HG02840 (cell line): ENCODE measurements around the gene ZNF513.
"Not testable (repeated sequence)": the region's sequence is repeated elsewhere in the genome, so short reads cannot be mapped to it uniquely, and the experiment has no call there.

Source experiments
- ATAC-seq: cut with Tn5 transposase; IDR thresholded peaks from one replicate; pipeline ENCODE4 v1.9.1; 2021; ENCODE audit warnings: mild to moderate bottlenecking, moderate library complexity, moderate number of reproducible peaks; ENCODE audit not compliant: unreplicated experiment, low FRiP score

ZNF513 gene, protein sequence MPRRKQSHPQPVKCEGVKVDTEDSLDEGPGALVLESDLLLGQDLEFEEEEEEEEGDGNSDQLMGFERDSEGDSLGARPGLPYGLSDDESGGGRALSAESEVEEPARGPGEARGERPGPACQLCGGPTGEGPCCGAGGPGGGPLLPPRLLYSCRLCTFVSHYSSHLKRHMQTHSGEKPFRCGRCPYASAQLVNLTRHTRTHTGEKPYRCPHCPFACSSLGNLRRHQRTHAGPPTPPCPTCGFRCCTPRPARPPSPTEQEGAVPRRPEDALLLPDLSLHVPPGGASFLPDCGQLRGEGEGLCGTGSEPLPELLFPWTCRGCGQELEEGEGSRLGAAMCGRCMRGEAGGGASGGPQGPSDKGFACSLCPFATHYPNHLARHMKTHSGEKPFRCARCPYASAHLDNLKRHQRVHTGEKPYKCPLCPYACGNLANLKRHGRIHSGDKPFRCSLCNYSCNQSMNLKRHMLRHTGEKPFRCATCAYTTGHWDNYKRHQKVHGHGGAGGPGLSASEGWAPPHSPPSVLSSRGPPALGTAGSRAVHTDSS

DNA sequence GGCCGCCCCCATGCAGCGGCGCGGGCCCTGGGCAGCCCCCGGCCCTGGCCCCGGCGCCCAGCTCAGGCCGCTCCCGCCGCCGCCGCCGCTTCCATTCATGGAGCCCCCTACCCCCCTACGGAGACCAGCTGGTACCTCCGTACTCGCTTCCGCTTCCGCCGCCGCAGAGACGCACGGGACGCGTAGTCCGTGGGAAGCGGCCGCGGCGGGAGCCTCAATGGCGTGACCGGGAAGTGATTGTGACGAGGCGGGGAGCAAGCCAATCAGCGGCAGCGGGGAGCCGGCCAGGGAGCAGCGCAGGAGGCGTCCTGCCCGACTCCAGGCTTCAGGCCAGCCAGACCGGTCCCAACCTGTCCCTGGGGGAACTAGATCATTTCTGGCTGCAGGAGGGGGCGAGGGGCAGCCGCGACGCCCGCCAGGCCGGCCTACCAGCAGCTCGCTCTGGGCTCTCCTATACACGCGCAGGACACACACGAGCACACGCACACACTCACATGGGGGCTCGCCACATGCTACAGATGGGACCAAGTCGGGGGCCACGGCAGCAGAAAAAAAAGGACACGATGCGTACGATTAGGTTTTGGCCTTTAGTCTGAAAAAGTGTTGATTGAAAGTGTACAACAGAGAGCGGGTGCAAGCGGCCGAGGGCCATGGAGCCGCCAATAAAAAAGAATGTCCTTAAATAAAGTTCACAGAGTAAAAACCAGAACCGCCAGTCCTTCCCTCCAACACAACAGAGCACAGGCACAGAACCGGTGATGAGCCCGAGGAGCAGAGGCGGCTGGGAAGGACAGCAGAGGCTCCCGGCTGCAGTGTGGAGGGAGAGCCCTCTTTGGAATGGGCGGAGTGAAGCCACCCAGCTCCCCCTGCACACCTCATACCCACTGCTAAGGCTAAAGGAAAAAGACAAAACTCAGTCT is at the start of gene ZNF513:
TSS of gene ZNF513 (minus strand) at position 109 of the 920 bp plus-strand sequence. CDS start 208 bp downstream, outside the sequence.
- ATAC-seq, result peak; percentile 78

- ATAC-seq, result peak; percentile 74
These were observed 48.5 kb upstream of the ZNF513 start for GRCh38 chr2:27428978-27429541.

DNA sequence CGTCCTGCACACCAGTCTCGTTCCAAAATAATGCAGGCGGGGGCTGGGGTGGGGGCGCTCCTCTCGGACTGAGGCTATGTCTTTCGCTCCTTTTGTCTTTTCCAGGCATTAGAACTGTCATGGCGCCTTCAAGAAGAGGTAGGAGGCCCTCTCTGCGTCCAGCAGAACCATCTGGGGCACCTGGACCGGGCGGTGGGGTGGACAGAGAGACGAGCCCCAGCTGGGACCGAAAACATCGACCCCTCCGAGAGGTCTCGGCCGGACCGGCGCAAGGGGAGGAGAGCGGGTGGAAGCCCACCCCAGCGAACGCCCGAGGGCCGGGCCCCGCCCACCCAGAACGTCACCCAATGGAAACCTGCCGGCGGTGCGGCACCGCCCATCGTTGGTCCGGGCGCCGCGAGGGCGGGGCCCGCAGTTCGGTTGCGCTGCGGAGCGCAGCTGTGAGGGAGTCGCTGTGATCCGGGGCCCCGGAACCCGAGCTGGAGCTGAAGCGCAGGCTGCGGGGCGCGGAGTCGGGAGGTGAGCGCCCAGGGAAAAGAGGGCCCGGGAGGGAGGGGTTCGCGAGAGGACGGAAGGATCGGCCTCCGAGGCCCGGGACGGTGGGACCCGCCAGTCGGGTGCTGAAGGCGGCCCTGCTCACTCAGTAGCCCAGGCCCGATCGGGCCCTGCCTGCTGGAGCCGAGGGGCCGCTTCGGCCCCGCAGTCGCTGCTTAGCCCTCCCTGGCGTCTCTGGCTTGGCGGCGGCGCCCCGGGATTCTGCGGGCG is 47.9 kb upstream of the ZNF513 start, which contains the start of gene NRBP1:
TSS of gene NRBP1 (plus strand) at position 419 of the 765 bp plus-strand sequence. CDS start 4,643 bp downstream, outside the sequence.
- peak; percentile 83 for ATAC-seq

GRCh38 chr2:27427863-27428212 is 47.3 kb upstream of the ZNF513 start:
- no peak for ATAC-seq

DNA sequence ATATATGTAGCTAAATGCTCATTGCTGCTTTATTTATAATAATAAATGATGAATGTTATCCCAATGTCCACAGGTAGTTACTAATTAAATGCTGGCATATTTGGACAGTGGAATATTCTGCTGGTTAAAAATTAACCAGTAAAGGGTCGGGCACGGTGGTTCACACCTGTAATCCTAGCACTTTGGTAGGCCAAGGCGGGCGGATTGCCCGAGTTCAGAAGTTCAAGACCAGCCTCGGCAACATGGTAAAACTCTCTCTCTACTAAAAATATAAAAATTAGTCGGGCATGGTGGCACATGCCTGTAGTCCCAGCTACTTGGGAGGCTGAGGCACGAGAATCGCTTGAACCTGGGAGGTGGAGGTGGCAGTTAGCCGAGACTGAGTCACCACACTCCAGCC is 44.5 kb upstream of the ZNF513 start:
- ATAC-seq, result not testable (repeated sequence)

DNA sequence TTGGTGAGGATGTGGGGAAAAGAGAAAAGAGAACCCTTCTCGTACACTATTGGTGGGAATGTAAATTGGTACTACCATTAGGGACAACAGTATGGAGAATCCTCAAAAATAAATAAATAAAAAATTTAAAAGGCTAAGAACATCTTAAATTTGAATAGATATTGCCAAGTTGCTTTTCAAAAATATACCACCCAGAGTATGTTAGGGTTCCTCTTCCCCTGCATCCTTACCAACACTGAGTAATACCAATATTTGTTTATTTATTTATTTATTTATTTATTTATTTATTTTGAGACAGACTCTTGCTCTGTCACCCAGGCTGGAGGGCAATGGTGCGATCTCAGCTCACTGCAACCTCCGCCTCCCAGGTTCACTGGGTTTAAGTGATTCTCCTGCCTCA is 42.4 kb upstream of the ZNF513 start:
- ATAC-seq, result no peak

DNA sequence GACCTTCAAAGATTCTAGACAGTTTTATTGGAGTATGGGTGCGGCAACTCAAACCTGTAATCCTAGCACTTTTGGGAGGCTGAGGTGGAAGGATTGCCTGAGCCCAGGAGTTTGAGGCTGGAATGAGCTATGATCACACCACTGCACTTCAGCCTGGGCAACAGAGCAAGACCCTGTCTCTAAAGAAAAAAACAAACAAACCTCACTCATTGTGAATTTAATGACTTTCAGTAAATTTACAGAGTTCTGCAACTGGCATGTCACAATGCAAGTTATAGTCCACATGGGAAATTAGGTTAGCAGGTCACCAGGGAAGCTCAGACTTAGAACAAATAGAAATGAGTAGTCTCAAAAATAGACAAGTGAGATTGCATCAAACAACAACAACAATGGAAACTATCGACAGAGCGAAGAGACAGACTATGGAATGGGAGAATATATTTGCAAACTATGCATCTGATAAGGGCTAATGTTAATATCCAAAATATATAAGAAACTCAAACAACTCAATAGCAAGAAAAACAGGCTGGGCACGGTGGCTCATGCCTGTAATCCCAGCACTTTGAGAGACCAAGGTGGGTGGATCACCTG is 41.2 kb upstream of the ZNF513 start:
- ATAC-seq, result no peak

GRCh38 chr2:27420996-27421395 is 40.5 kb upstream of the ZNF513 start:
- no peak for ATAC-seq

GRCh38 chr2:27416151-27416550 is 35.6 kb upstream of the ZNF513 start:
- ATAC-seq, result no peak

- ATAC-seq, result no peak
These were observed 32.1 kb upstream of the ZNF513 start for GRCh38 chr2:27412419-27413152.

DNA sequence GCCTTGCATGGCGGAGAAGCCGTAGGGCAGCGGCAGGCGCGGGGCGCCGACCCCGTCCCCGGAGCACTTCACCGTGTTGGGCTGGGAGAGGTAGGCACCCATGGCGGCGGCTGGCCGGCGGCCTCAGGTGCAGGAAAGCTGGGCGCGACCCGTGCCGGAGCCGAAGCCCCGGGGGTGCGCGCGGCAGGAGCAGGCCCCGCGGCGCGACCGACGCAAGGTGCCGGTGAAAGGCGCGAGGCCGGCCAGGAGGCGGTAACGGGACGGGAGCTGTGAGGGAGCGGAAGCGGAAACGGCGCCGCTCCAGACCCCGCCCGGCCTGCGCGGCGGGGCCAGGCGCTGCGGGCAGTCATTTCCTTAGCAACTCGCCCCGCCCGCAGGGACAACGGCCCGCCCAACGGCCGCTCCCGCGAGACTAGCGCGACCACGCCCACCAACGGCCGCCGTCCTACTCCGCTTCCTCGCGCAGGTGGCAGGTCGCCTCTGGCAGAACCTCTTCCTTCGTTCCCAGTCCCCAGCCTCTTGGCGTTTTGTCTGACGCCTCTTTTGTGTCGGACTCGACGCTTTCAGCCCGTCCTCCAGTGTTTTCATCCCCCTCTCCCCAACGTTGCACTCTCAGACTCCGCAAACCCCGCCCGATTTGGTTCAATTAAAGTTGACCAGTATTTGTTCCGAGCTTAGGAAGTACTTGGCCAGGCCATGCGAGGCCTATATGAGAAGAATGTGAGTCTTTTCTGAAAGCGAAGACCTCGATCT is 29.0 kb upstream of the ZNF513 start, which contains the start of gene PPM1G:
TSS of gene PPM1G (minus strand) at position 271 of the 753 bp plus-strand sequence. CDS start at position 102, 169 bp downstream.
- peak; percentile 94 for ATAC-seq

DNA sequence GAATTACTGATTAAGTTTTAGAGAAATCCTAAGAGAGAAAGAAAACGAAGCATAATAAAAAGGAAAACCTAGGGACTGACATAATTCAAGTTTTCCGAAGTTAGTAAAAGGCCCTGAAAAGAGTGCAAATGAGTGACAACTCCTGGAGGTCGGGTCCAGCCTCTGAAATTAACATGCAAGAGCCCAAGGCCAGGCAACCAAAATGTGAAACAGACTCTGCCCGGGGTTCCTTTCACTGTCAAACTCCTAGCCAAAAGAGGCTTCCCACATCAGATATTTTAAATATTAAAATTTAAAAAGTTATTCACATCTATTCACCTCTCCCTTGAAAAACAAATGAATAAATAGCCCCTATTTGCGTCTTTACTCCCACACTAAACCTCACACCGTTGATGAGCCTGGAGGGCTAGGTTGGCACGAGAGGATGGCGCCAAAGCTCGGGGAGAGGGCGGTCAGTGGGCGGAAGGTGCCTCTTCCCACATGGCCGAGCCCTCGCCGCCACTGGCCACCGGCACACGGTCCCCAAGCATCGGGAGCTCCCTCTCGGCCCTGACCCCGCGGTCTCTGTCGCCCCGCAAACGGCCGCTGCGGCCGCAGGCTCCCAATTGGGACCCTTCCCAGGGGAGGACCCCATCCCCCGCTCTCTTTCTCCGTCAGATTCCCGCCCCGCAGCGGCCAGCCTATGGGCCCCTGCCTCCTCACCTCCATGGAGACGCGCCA is 28.2 kb upstream of the ZNF513 start:
- ATAC-seq, result peak; percentile 32

DNA sequence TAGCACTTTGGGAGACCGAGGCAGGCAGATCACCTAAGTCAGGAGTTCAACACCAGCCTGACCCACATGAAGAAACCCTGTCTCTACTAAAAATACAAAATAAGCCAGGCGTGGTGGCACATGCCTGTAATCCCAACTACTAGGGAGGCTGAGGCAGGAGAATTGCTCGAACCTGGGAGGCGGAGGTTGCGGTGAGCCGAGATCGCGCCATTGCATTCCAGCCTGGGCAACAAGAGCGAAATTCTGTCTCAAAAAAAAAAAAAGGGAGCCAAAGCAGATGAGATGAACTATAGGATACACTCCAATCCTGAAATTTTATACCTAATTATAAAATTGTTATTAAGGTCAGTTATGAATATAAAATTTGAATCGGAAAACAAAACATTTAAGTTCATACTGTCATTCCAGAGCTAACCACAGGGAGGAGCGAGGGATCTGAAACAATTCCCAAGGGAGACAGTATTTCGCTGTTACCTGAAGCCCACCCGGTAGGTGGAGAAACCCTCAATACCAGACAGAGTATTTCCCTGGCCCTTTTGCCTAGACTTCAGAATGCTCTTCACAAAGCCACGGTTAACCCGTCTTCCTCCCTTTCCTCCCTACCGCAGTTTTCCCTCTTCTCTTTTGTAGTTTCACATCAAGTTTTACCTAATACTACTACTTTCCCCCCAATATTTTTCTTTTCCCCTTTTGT is 27.4 kb upstream of the ZNF513 start:
- ATAC-seq, result no peak

DNA sequence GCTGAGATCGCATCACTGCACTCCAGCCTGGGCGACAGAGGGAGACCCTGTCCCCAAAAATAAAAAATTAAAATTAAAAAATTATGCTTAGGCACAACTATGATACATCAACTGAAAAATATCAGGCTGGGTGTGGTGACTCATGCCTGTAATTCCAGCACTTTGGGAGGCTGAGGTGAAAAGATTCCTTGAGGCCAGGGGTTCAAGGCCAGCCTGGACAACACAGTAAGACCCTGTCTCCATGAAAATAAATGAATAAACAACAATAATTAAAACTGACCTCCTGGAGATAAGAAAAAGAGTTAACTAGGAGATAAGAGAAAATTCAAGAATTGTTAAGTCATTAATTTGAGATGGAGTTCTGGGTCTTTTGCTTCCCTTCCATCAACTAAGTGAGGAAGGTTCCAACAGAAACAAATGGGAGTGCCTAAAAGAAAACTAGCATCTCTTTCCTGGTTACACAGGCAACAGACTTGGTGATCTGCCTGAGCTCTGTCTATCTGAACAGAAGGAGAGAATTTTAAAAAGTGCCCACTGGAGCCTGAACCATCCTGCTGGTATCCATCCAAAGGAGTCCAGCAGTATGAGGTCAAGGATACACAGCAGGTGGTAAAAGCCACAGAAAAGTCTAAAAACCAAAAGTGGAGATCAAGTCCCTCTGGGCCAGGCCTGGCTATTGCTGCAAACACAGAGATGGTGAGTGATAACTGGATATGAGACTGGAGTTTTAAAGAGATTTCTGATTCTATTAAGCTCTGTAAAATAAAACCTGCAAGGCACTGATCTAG is 20.0 kb upstream of the ZNF513 start:
- ATAC-seq, result no peak

GRCh38 chr2:27398962-27399361 is 18.4 kb upstream of the ZNF513 start:
- no peak for ATAC-seq

DNA sequence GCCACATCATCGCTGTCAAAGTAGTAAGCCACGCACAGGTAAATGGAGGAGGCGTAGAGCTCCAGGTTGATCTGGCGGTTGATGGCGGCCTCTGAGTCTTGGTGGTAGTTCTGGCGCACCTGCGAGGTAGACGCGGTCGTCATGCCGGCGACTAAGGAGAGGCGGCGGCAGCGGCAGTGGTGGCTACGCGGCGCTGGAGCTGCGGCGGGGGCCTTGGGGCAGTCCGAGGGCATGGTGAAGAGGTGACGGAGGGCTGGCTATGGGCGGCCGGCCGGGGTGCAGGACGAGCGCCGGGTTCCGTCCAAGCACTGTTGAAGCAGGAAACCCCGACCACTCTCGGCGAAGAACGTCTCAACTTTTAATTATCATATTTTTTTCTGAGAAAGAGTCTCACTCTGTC is 12.7 kb upstream of the ZNF513 start:
- ATAC-seq, result no peak
